GM12891 (cell line): ENCODE measurements around the gene CD248.

ENCODE experiments used
- POLR2A ChIP-seq: IDR thresholded peaks from 2 replicates; pipeline ENCODE4 v1.6.1; 2011; ENCODE audit warnings: low read depth, low read length, control low read depth
- POLR2AphosphoS5 ChIP-seq: IDR thresholded peaks from 2 replicates; pipeline ENCODE4 v1.6.1; 2011; ENCODE audit warnings: low read depth, low read length, control low read depth
- SPI1 ChIP-seq: IDR thresholded peaks from 2 replicates; pipeline ENCODE4 v1.6.1; 2011; ENCODE audit warnings: low read depth, low read length, control low read depth
- TAF1 ChIP-seq: IDR thresholded peaks from 2 replicates; pipeline ENCODE4 v1.6.1; 2011; ENCODE audit warnings: low read depth, low read length, control low read depth

GRCh38 chr11:66346476-66347424, 29.9 kb upstream of the CD248 start:
- TF ChIP-seq TAF1 (no peak), POLR2A (no peak), SPI1 (no peak), POLR2AphosphoS5 (no peak)
